HUES48 (cell line): ENCODE results near the gene TAX1BP3.

Experiments used
- H3K27ac ChIP-seq: one replicate; pipeline ENCODE4 v1.7.0; 2013; ENCODE audit warnings: low read depth, low read length, inconsistent platforms
- H3K27me3 ChIP-seq: 2 replicates; pipeline ENCODE4 v1.6.1; 2013; ENCODE audit warnings: mild to moderate bottlenecking, low read length; ENCODE audit not compliant: control insufficient read depth, insufficient read depth
- H3K36me3 ChIP-seq: 2 replicates; pipeline ENCODE4 v1.6.1; 2013; ENCODE audit warnings: low read length; ENCODE audit not compliant: control insufficient read depth, insufficient read depth
- H3K4me1 ChIP-seq: 2 replicates; pipeline ENCODE4 v1.6.1; 2013; ENCODE audit warnings: mild to moderate bottlenecking, low read length; ENCODE audit not compliant: control insufficient read depth, insufficient read depth
- H3K4me3 ChIP-seq: 2 replicates; pipeline ENCODE4 v1.5.1; 2013; ENCODE audit warnings: mild to moderate bottlenecking, low read depth, low read length
- H3K9ac ChIP-seq: 2 replicates; pipeline ENCODE4 v1.6.1; 2013; ENCODE audit warnings: mild to moderate bottlenecking, low read depth, low read length, moderate library complexity
- H3K9me3 ChIP-seq: 2 replicates; pipeline ENCODE4 v1.6.1; 2013; ENCODE audit warnings: low read length; ENCODE audit not compliant: control insufficient read depth, insufficient read depth

Gene TAX1BP3

GRCh38 chr17:3672571-3672970, 4.2 kb upstream of the TAX1BP3 start:
- no peak overlapping the region for H3K4me3 ChIP-seq
- H3K27me3 ChIP-seq = no peaks in the 10 kb centered on the region
- no peak overlapping the region for H3K27ac ChIP-seq
- H3K9ac ChIP-seq = no peak overlapping the region
- H3K9me3 ChIP-seq = no peaks in the 10 kb centered on the region
- H3K36me3 ChIP-seq = peaks cover 8% of the 10 kb centered on the region; the same call in 1 of the 2 replicates
- H3K4me1 ChIP-seq = peaks cover 4% of the 10 kb centered on the region

GRCh38 chr17:3669548-3669947, 1.2 kb upstream of the TAX1BP3 start:
- no peaks in the 10 kb centered on the region for H3K27me3 ChIP-seq
- H3K9ac ChIP-seq = peak overlapping the region; percentile 88
- H3K9me3 ChIP-seq = no peaks in the 10 kb centered on the region
- peaks cover 8% of the 10 kb centered on the region; the same call in 1 of the 2 replicates for H3K36me3 ChIP-seq
- peaks cover 8% of the 10 kb centered on the region; the same call in 1 of the 2 replicates for H3K4me1 ChIP-seq
- no peak overlapping the region for H3K27ac ChIP-seq
- peak overlapping the region; percentile 87 for H3K4me3 ChIP-seq

GRCh38 chr17:3669085-3669347, 638 bp upstream of the TAX1BP3 start:
- H3K27me3 ChIP-seq = no peaks in the 10 kb centered on the region
- H3K4me1 ChIP-seq = peaks cover 8% of the 10 kb centered on the region; the same call in 1 of the 2 replicates
- H3K9me3 ChIP-seq = no peaks in the 10 kb centered on the region
- H3K9ac ChIP-seq = peak overlapping the region; percentile 88
- peaks cover 12% of the 10 kb centered on the region; the same call in 1 of the 2 replicates for H3K36me3 ChIP-seq
- peak overlapping the region; percentile 87 for H3K4me3 ChIP-seq
- H3K27ac ChIP-seq = peak overlapping the region; percentile 92

GRCh38 chr17:3667366-3668278, 756 bp downstream of the TAX1BP3 start:
- Histone ChIP-seq H3K9me3 (no peaks in the 10 kb centered on the region), H3K36me3 (peaks cover 25% of the 10 kb centered on the region; the same call in 1 of the 2 replicates), H3K9ac (peak overlapping the region; percentile 91), H3K4me3 (peak overlapping the region; percentile 87), H3K27me3 (no peaks in the 10 kb centered on the region), H3K4me1 (peaks cover 8% of the 10 kb centered on the region; the same call in 1 of the 2 replicates), H3K27ac (peak overlapping the region; percentile 99)

GRCh38 chr17:3666516-3666915, 1.9 kb downstream of the TAX1BP3 start:
- Histone ChIP-seq H3K4me1 (peaks cover 8% of the 10 kb centered on the region; the same call in 1 of the 2 replicates), H3K27ac (no peak overlapping the region), H3K27me3 (no peaks in the 10 kb centered on the region), H3K9me3 (no peaks in the 10 kb centered on the region), H3K36me3 (peaks cover 24% of the 10 kb centered on the region; the same call in 1 of the 2 replicates), H3K9ac (no peak overlapping the region), H3K4me3 (no peak overlapping the region)

- no peaks in the 10 kb centered on the region for H3K9me3 ChIP-seq
- H3K27me3 ChIP-seq = no peaks in the 10 kb centered on the region
- H3K4me1 ChIP-seq = peaks cover 8% of the 10 kb centered on the region; the same call in 1 of the 2 replicates
- peaks cover 23% of the 10 kb centered on the region; the same call in 1 of the 2 replicates for H3K36me3 ChIP-seq
- no peak overlapping the region for H3K27ac ChIP-seq
- H3K4me3 ChIP-seq = no peak overlapping the region
- H3K9ac ChIP-seq = no peak overlapping the region
Observed at GRCh38 chr17:3665834-3666233, 2.5 kb downstream of the TAX1BP3 start.

- 0 out of 2 replicates have a peak, but pooled peaks cover 10% of the 10 kb centered on the region for H3K4me1 ChIP-seq
Observed at GRCh38 chr17:3663102-3664011, 5.0 kb downstream of the TAX1BP3 start.

GRCh38 chr17:3660311-3660891, 8.0 kb downstream of the TAX1BP3 start:
- Histone ChIP-seq H3K27ac (no peak overlapping the region), H3K27me3 (no peaks in the 10 kb centered on the region), H3K9me3 (no peaks in the 10 kb centered on the region), H3K36me3 (peaks cover 28% of the 10 kb centered on the region), H3K4me3 (no peak overlapping the region), H3K4me1 (0 out of 2 replicates have a peak, but pooled peaks cover 5% of the 10 kb centered on the region), H3K9ac (no peak overlapping the region)

More at GRCh38 chr17:3663102-3664011, 5.0 kb downstream of the TAX1BP3 start:
- Histone ChIP-seq H3K9ac (no peak overlapping the region), H3K4me3 (no peak overlapping the region), H3K27me3 (no peaks in the 10 kb centered on the region), H3K9me3 (no peaks in the 10 kb centered on the region), H3K36me3 (peaks cover 24% of the 10 kb centered on the region), H3K27ac (no peak overlapping the region)

- Histone ChIP-seq H3K27ac (no peak overlapping the region), H3K4me3 (no peak overlapping the region), H3K9ac (no peak overlapping the region), H3K4me1 (0 out of 2 replicates have a peak, but pooled peaks cover 5% of the 10 kb centered on the region), H3K36me3 (peaks cover 28% of the 10 kb centered on the region), H3K9me3 (no peaks in the 10 kb centered on the region), H3K27me3 (no peaks in the 10 kb centered on the region)
Observed at GRCh38 chr17:3659541-3660111, 8.8 kb downstream of the TAX1BP3 start.

- peaks cover 23% of the 10 kb centered on the region for H3K36me3 ChIP-seq
- H3K9ac ChIP-seq = no peak overlapping the region
- H3K9me3 ChIP-seq = no peaks in the 10 kb centered on the region
- H3K27me3 ChIP-seq = no peaks in the 10 kb centered on the region
- H3K4me3 ChIP-seq = no peak overlapping the region
- H3K27ac ChIP-seq = no peak overlapping the region
- H3K4me1 ChIP-seq = 0 out of 2 replicates have a peak, but pooled peaks cover 5% of the 10 kb centered on the region
Observed at GRCh38 chr17:3658784-3659449, 9.5 kb downstream of the TAX1BP3 start.
